HG02798 (cell line): ENCODE results near the gene MYL12B.
"Not testable (repeated sequence)": the region's sequence is repeated elsewhere in the genome, so short reads cannot be mapped to it uniquely, and the experiment has no call there.

Experiments used
- ATAC-seq: cut with Tn5 transposase; IDR thresholded peaks from one replicate; pipeline ENCODE4 v1.9.1; 2021; ENCODE audit warnings: mild to moderate bottlenecking; ENCODE audit not compliant: unreplicated experiment, poor library complexity

MYL12B gene

DNA sequence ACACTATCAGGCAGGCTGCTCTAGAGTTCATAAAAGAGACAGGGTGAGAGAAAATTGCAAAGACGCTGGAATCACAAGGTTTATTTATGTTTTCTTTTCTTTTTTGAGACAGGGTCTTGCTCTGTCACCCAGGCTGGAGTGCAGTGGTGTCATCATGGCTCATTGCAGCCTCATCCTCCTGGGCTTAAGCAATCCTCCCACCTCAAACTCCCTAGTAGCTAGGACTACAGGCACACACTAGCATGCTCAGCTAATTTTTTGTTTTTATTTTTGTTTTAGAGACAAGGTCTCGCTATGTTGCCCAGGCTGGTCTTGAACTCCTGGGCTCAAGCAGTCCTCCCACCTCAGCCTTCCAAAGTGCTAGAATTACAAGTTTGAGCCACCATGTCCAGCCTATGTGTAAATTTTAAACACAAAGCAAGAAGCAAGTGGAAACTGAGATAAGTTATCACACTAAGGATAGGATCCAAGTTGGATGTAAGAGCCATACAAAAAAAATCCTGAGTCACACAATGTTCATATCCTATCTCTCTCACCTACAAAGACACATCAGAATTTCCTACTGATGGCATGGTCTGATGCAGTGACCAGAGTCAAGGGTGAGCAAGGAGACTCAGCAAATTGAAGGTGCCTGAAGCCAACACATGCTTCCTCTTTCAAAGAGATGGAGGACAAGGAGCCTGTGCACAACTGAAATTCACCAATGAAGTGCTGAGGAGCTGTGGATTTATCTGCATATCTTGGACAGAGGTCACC is 31.4 kb downstream of the MYL12B start:
- no peak for ATAC-seq

DNA sequence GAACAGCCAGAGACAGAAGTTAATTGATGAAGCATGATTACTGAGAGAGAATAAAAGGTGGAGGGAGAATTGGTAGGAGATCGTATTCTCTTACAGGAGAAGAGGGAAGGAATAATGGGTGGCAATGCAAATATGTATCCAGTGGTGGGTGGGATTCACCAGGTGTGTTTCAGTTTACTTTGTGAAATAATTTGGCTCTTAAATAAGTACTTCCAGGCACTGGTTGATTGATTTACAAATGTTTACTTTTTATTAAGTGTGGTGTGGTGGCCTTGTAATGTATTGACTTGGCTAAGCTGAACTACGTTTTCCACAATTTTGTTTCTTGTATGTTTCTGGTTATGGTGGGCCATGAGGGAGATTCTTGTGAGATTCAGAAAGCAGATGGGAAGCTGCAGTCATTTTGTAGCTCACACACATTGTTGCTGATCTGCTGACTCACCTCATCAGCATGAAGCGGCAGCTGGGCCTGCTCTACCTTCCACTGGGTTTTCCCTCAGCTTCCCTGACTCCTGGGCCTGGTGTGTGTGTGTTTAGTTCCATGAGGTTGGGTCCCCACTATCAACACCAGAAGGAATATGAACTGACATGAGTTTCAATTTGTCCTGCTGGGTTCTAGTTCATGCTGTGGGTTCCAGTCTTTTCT is 32.6 kb downstream of the MYL12B start:
- no peak for ATAC-seq

DNA sequence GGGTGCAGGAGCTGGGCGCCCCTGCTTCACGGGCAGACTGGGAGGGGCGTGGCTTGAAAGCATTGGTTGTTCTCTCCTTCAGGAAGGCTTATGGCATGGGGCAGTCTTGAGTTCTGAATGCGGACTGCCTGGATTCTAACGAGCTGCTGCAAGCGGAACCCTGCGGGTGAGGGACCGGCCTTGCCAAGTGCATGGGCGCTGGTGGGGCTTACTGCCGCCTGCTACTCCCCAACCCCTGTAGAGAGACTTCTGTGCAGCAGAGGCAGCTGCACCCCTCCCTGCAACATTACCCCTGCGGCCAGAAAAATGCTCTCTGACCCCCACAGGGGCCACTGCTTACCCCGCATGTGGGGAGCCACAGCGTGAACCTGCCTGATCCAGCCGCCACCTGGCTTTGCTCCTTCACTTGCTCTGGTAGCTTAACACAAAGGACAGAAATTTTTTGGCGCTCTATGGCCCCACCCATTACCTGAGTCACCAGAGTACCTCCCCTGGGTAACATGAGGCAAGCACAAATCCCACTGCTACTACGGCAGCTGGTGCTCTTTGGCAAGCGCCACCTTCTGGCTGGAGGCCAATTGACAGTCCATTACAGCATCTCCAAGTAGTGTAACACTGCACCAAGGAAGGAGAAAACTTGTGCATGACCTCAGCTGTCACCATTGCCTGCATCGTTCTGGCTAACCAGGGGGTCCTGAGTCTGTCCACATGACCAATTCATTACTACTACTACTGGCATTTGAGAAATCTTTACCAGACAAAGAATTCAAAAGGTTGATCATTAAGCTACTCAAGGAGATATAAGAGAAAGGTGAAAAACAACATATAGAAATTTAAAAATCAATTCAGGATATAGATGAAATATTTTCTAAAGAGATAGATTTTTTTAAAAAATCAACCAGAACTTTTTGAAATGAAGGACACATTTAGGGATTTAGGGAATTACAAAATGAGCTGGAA is 35.4 kb downstream of the MYL12B start:
- ATAC-seq = peak; percentile 99

DNA sequence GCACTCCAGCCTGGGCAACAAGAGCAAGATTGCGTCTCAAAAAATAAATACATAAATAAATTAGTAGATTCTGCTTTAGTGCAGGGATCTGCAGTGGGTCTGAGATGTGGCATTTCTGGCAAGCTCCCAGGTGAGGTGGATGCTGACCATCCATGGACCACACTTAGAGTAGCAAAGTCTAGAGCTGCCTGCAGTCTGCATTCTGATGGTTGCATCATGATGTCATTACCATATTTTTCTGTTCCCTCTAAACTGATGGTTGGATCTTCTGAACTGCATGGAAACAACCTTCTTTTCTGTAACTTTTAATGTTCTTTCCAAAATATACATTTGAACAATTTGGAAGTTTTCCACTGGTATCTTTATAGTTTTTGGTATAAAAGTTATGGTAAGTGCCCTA is 42.9 kb downstream of the MYL12B start:
- no peak for ATAC-seq

DNA sequence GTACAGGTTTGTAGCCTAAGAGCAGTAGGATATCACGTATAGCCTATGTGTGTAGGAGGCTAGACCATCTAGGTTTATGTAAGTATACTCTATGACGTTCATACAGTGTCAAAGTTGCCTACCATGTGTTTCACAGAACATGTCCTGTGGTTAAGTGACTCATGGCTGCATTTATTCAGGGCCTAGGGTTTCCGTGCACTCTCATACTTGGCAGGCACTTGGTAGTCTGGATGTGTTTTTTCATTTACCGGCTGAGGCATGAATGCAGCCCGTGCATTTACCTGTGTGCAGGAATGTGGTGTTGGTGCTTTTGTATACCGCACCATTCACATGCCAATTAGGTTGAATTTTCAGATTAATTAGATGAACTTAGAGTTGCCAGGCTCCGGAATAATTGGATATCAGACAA is 43.4 kb downstream of the MYL12B start:
- peak; percentile 66 for ATAC-seq

DNA sequence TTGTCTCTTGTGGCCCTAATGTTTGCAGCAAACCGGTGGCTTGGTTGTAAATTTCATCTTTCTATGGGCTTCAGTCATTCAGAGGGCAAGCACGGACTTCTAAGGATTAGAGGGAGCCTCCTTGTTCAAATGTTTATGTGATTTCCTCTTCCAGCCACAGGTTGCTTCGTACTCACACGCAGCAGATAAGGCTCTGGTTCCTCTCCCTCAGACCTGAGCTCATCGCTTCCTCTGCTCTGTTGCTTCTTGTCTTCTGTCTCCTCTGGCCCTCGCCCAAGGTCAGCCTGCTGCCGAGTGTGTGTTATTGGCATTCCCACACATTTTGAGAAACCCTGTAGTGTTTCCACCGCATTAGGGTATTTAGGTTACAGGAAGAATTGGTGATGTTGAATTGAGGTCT is 44.0 kb downstream of the MYL12B start:
- no peak for ATAC-seq

DNA sequence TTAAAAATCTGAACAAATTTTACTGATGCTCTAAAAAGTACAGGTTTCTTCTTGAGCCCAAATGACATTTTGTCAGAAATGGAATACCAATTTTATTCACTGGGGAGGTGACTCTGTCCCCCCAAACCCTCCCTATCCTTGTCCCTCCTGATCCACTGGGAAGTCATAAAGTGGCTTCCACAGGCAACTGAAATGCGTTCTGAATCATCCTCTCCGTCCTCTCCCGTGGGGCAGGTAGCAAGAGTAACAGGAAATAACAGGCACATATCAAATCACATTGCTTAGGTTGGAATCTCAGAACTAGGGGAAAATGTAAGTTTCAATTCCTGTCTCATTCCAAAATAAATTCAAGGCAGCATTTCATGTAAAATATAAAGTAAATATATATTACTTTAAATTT is 44.5 kb downstream of the MYL12B start:
- ATAC-seq = no peak

DNA sequence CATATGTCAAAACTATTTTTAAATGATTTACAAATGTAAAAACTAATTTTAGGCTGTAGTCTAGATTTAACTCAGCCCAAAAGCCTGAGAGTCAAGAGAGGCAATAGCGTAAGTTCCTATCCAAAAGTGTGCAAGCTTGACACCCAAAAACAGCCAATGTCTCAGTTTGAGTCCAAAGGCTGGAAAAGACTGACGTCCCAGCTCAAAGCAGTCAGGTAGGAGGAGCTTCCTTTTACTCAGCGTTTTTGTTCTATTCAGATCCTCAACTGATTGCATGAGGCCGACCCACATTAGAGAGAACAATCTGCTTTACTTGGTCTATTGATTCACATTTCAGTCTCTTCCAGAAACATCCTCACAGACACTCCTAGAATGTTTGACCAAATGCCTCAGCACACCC is 51.8 kb downstream of the MYL12B start:
- ATAC-seq = no peak

DNA sequence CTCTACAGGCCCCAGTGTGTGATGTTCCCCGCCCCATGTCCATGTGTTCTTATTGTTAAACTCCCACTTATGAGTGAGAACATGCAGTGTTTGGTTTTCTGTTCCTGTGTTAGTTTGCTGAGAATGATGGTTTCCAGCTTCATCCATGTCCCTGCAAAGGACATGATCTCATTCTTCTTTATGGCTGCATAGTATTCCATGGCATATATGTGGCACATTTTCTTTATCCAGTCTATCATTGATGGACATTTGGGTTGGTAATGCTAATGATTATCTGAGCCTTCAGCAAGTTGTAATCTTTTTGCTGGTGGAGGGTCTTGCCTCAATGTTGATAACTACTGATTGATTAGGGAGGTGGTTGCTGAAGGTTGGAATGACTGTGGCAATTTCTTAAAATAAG is 53.4 kb downstream of the MYL12B start:
- not testable (repeated sequence) for ATAC-seq

DNA sequence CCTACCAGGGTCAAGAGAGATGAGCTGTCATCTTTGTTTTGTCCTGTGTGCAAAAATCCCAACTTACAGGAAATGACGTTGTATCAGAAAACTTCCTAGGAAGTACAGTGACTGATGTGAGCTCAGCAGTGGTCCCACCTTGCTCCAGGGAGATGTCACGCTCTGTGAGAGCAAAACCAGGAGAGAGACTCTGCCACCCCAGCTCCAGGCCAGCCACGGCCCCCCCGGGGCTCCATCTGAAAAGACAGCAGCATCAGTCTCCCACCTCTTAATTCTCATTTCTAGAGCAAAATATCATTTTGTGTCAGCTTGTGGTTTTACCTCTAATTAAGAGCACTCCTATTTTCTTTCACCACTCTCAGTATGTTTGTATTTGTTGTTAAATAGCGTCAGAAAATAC is 57.5 kb downstream of the MYL12B start:
- no peak for ATAC-seq

DNA sequence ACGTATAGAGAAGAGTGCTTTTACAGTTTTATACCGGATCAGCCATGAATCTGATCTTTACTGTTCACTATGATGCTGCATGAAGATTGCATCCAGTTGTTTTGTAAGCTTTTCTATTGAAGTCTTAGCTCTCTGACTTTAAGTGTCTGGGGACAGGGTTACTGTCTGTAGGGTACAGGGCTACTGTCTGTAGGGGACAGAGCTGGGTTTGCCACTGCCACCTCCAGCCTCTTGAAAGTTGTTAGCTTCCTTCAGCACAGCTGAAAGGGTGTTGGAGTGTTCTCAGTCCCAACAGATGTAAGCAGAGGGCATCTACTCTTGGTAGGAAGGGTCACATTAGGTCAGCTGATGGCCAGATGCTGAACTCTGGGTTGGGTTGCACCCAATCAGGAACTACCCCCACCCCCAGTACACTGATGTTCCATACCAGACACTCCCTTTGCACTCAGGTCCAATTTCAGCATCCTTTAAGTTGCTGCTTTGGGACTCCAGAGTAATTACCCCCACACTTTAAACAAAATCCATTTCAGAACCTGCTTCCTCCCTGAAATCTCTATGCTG is 58.0 kb downstream of the MYL12B start:
- ATAC-seq = no peak

DNA sequence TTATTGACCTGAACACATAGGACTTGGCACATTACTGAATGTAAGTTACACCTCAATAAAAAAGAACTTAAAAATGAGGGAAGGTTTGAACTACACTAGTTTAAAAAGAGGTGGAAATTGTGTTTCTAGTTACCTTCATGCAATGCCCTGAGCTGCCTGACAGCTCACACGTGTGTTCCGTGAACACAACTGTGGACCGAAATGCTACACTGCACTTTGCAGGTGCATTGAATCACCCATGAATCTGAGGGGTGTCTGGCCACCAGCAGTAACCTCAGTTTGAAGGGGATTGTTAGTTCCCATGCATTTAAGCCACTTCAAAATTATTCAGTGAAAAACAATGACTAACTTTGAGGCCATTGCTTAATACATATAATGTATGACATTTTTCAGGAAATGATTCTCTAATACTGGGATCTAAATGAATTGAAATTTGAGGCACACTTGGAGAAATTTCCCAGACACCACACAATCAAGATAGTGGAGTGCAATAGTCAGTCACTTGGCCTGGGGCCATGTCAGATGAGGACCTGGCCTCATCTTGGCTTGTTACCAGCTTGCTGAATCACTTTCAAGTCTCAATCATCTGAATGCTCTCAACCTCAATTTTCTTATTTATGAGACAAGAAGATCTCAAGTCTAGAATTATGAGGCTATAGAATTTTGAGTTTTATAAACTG is 59.3 kb downstream of the MYL12B start:
- ATAC-seq = no peak

DNA sequence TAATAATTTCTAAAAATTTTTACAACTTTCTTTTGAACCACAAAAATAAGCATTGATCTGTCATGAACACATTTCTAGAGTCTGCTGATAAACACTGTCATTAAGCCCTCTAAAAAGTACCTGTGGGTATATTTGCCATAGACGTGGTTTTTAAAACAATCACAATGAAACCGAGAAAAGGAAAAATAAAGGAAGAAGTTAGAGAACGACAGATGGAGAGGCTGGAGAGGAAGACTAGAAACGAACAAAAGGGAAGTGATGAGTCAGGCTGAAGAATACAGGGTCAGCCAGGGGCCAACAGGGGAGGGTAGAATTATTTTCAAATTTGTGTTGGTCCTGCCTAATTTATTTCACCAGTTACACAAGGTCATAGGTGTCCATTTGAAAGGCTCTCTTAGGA is 62.0 kb downstream of the MYL12B start:
- no peak for ATAC-seq
